OCI-LY1 (cell line): ENCODE measurements around the gene WLS.
A peak's percentile ranks its signal among the peaks of the same experiment; 100 is the strongest.

Experiments
- H2AFZ ChIP-seq: fragments of 200-600 bp; sonication (generic), shearing (Covaris generic); 2 replicates; pipeline ENCODE4 v1.6.0; 2014; ENCODE audit warnings: antibody characterized with exemption, mild to moderate bottlenecking, low read length
- H3F3A ChIP-seq: fragments of 200-600 bp; sonication (generic), shearing (Covaris generic); 2 replicates; pipeline ENCODE4 v1.6.0; 2014; ENCODE audit warnings: mild to moderate bottlenecking, antibody characterized with exemption, low read length, moderate library complexity; ENCODE audit not compliant: insufficient read depth
- H3K27ac ChIP-seq: fragments of 200-600 bp; sonication (generic); 2 replicates; pipeline ENCODE4 v1.5.1; 2014; ENCODE audit warnings: low read length, mixed run types, mild to moderate bottlenecking, low read depth; ENCODE audit not compliant: poor library complexity, severe bottlenecking
- H3K27me3 ChIP-seq: fragments of 200-600 bp; sonication (generic); 2 replicates; pipeline ENCODE4 v1.6.0; 2014; ENCODE audit warnings: antibody characterized with exemption, mild to moderate bottlenecking, low read length, moderate library complexity; ENCODE audit not compliant: insufficient read depth
- H3K36me3 ChIP-seq: fragments of 200-600 bp; sonication (generic); 2 replicates; pipeline ENCODE4 v1.6.1; 2014; ENCODE audit warnings: mild to moderate bottlenecking, antibody characterized with exemption, low read length, moderate library complexity, mixed read lengths; ENCODE audit not compliant: insufficient read depth
- H3K4me1 ChIP-seq: fragments of 200-600 bp; sonication (generic); 2 replicates; pipeline ENCODE4 v1.5.1; 2014; ENCODE audit warnings: mild to moderate bottlenecking, low read length, moderate library complexity; ENCODE audit not compliant: insufficient read depth, severe bottlenecking
- H3K4me2 ChIP-seq: fragments of 200-600 bp; sonication (generic), shearing (Covaris generic); 2 replicates; pipeline ENCODE4 v1.6.1; 2014; ENCODE audit warnings: low read length
- H3K4me3 ChIP-seq: fragments of 200-600 bp; sonication (generic); 2 replicates; pipeline ENCODE4 v1.5.1; 2014; ENCODE audit warnings: low read length, low read depth, mild to moderate bottlenecking, mixed read lengths; ENCODE audit not compliant: poor library complexity, severe bottlenecking
- H3K79me2 ChIP-seq: fragments of 200-600 bp; shearing (Covaris generic); 2 replicates; pipeline ENCODE4 v1.6.1; 2016; ENCODE audit warnings: mixed run types, low read length, mixed read lengths; ENCODE audit not compliant: insufficient read depth
- H3K9ac ChIP-seq: fragments of 200-600 bp; sonication (generic), shearing (Covaris generic); 2 replicates; pipeline ENCODE4 v1.6.1; 2014; ENCODE audit warnings: mild to moderate bottlenecking, low read length, mixed read lengths
- H3K9me2 ChIP-seq: fragments of 200-600 bp; sonication (generic), shearing (Covaris generic); 2 replicates; pipeline ENCODE4 v1.6.1; 2014; ENCODE audit warnings: low read depth, mild to moderate bottlenecking, low read length, mixed read lengths
- H3K9me3 ChIP-seq: fragments of 200-600 bp; shearing (Covaris generic); 2 replicates; pipeline ENCODE4 v1.6.1; 2014; ENCODE audit warnings: low read length, mixed read lengths
- H4K20me1 ChIP-seq: fragments of 200-600 bp; sonication (generic), shearing (Covaris generic); 2 replicates; pipeline ENCODE4 v1.6.0; 2016; ENCODE audit warnings: mild to moderate bottlenecking, low read length; ENCODE audit not compliant: insufficient read depth
- CTCF ChIP-seq: fragments of 200-600 bp; sonication (generic), shearing (Covaris generic); IDR thresholded peaks from 2 replicates; pipeline ENCODE4 v1.5.1; 2017; ENCODE audit warnings: mild to moderate bottlenecking, antibody characterized with exemption, low read length, moderate library complexity, mixed read lengths
- EZH2 ChIP-seq: fragments of 200-600 bp; sonication (generic), shearing (Covaris generic); IDR thresholded peaks from 2 replicates; pipeline ENCODE4 v1.8.0; 2017; ENCODE audit warnings: borderline replicate concordance, mixed run types, mild to moderate bottlenecking, antibody characterized with exemption, low read length, moderate library complexity, mixed read lengths

The WLS gene

DNA sequence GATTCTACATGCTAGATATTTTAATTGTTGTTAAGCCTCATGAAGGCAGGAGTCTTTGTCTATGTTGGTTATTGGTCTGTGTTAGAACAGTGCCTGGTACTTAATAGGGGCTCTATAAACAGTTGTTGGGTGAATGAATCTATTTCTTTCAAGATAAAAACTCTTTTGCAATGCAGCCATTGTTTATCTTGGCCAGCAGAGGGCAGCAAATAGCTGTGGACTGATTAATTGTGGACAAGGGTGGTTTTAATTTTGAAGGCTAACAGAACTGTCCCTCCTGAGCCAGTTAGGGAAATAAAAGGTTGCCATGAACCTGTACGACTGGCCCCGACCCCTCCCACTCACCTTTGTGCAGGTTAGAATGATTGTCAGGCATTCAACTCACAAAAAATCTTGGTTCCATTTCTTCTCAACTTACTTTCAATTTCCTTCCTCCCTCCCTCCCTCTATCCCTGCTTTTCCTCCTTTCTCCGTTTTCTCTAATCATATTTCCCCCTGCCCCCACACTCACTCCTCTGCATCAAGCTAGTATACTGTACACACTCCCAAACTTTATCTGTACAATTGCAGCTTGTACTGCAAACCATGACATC, 115.6 kb downstream of the WLS start:
- Histone ChIP-seq H4K20me1 (no peaks in the 10 kb centered on the region), H3K4me2 (no peak overlapping the region), H3K4me1 (no peaks in the 10 kb centered on the region), H2AFZ (no peak overlapping the region), H3F3A (no peaks in the 10 kb centered on the region), H3K79me2 (no peaks in the 10 kb centered on the region), H3K4me3 (no peak overlapping the region), H3K9me3 (no peaks in the 10 kb centered on the region), H3K27me3 (no peaks in the 10 kb centered on the region), H3K9me2 (no peaks in the 10 kb centered on the region), H3K36me3 (no peaks in the 10 kb centered on the region), H3K9ac (no peak overlapping the region), H3K27ac (no peak overlapping the region)
- peak; percentile 84 for TF ChIP-seq CTCF
- no peak for TF ChIP-seq EZH2

DNA sequence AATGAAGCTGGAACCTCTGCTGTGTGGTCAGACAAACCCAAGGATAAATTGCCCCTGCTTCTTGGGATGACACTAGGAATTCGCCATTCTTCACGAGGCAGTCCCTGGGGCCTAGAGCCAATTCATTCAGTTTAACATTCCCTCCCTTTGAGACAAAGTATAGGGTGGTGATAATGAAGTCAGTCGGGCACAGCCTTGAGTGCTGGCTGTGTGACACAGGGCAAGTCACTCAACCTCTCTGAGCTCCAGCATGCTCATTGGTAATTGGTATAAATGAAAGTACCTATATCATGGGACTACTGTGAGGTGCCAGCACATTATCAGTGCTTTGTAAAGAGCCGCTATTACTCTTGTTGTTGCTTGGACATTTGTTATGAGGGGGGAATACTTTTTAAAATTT, 117.0 kb downstream of the WLS start:
- no peaks in the 10 kb centered on the region for H3K9me3 ChIP-seq
- H4K20me1 ChIP-seq, result no peaks in the 10 kb centered on the region
- no peak overlapping the region for H3K9ac ChIP-seq
- H3K79me2 ChIP-seq, result no peaks in the 10 kb centered on the region
- H3K36me3 ChIP-seq, result no peaks in the 10 kb centered on the region
- H3K9me2 ChIP-seq, result no peaks in the 10 kb centered on the region
- TF ChIP-seq EZH2 (no peak), CTCF (no peak)
- no peak overlapping the region for H2AFZ ChIP-seq
- H3F3A ChIP-seq, result no peaks in the 10 kb centered on the region
- H3K4me3 ChIP-seq, result no peak overlapping the region
- no peaks in the 10 kb centered on the region for H3K27me3 ChIP-seq
- H3K4me2 ChIP-seq, result no peak overlapping the region
- H3K4me1 ChIP-seq, result no peaks in the 10 kb centered on the region
- no peak overlapping the region for H3K27ac ChIP-seq

DNA sequence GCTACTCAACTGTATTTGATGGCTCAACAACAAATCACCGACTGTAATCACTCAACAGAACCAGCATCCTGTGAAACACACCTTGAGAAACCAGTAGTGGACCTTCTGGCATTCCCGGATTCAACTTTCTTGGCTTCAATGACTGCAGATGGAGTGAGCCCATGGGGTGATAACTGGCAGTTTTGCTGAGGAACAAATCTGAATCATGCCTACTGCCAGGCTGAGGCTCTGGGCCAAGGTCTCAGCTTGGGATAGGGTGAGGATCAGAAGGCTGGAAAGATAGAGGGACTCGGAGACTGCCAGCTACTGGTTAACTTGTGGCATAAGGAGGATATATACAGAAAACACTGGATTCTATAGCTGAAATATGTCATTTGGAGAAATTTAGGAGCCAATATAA, 118.4 kb downstream of the WLS start:
- H3K9ac ChIP-seq, result no peak overlapping the region
- H2AFZ ChIP-seq, result no peak overlapping the region
- no peak overlapping the region for H3K27ac ChIP-seq
- no peak overlapping the region for H3K4me3 ChIP-seq
- no peaks in the 10 kb centered on the region for H3K79me2 ChIP-seq
- no peaks in the 10 kb centered on the region for H3K4me1 ChIP-seq
- no peaks in the 10 kb centered on the region for H3K27me3 ChIP-seq
- no peak overlapping the region for H3K4me2 ChIP-seq
- H3F3A ChIP-seq, result no peaks in the 10 kb centered on the region
- TF ChIP-seq EZH2 (no peak), CTCF (no peak)
- H4K20me1 ChIP-seq, result no peaks in the 10 kb centered on the region
- H3K36me3 ChIP-seq, result no peaks in the 10 kb centered on the region
- H3K9me2 ChIP-seq, result no peaks in the 10 kb centered on the region
- no peaks in the 10 kb centered on the region for H3K9me3 ChIP-seq
